K562 (cell line): ENCODE data around the gene TENM4. TPM values are rescaled to one million over a fixed set of nuclear protein-coding genes. Genes with fewer than 3 reads are reported as not detected.

ENCODE experiments used
- ATAC-seq: fragments of 200-7000 bp; cut with Tn5 transposase; 3 replicates; pipeline ENCODE4 v1.9.1; 2020; ENCODE audit warnings: moderate library complexity
- BruUV-seq: library from RNA; stranded (reverse); fragments of 400-500 nt; replicated peaks from 2 replicates; lab custom pipeline; 2021; lab: Mats Ljungman, UMichigan
- CTCF ChIA-PET: fragments of 300-600 bp; formaldehyde crosslinking; extraction: SDS; loops from one replicate; lab custom pipeline; 2021; ENCODE audit warnings: low intra/inter-chr PET ratio; lab: Yijun Ruan, JAX
- POLR2A ChIA-PET: fragments of 300-600, 350-650 bp; sonication (Branson Sonifier 250); formaldehyde crosslinking; extraction: SDS; loops from one replicate; lab custom pipeline; 2021; ENCODE audit warnings: antibody characterized with exemption, inconsistent platforms; lab: Yijun Ruan, JAX
- DNase-seq, 4 experiments: peaks; one replicate each; pipeline versions ENCODE4 v3.0.0 to v3.0.0-alpha.2; 2011 to 2018; ENCODE audit warnings: low spot score in 3 of 4, mixed read lengths in 3 of 4; ENCODE audit errors: extremely low read depth in 1 of 4
- FAIRE-seq: peaks from 2 replicates; lab custom pipeline; 2011; peaks lifted over from hg19 to GRCh38; lab: Jason Lieb, UNC
- H2AFZ ChIP-seq: 2 replicates; pipeline ENCODE4 v1.6.0; 2011; ENCODE audit warnings: low read depth, low read length, control low read depth, inconsistent platforms
- H3K27ac ChIP-seq: fragments of 200-600 bp; 3 replicates; pipeline ENCODE4 v1.8.0; 2011; ENCODE audit warnings: low read depth, mild to moderate bottlenecking, control low read depth, inconsistent platforms, low read length, moderate library complexity, mixed read lengths; ENCODE audit errors: extremely low read depth
- H3K27me3 ChIP-seq, 2 experiments: fragments of 300-600 bp in 1 of 2; 2 replicates in 1 of 2; 3 replicates in 1 of 2; pipeline versions ENCODE4 v1.6.0 to v1.8.0; 2011; ENCODE audit warnings: inconsistent platforms in 2 of 2, low read length in 2 of 2, mild to moderate bottlenecking in 1 of 2, mixed read lengths in 1 of 2, moderate library complexity in 1 of 2; ENCODE audit not compliant: control insufficient read depth in 2 of 2, insufficient read depth in 2 of 2
- H3K36me3 ChIP-seq: fragments of 300-600 bp; 3 replicates; pipeline ENCODE4 v1.8.0; 2011; ENCODE audit warnings: mild to moderate bottlenecking, low read length, inconsistent platforms; ENCODE audit not compliant: control insufficient read depth, insufficient read depth
- H3K4me1 ChIP-seq, 2 experiments: fragments of 200-600 bp in 1 of 2; replicated peaks in 1 of 2; 2 replicates in 1 of 2; 3 replicates in 1 of 2; pipeline versions ENCODE4 v1.5.1 to v1.8.0; 2011; ENCODE audit warnings: inconsistent platforms in 2 of 2, low read length in 2 of 2, mild to moderate bottlenecking in 1 of 2, mixed read lengths in 1 of 2, moderate library complexity in 1 of 2; ENCODE audit not compliant: control insufficient read depth in 2 of 2, insufficient read depth in 2 of 2
- H3K4me2 ChIP-seq: 2 replicates; pipeline ENCODE4 v1.6.1; 2011; ENCODE audit warnings: low read length, control low read depth, inconsistent platforms, mixed read lengths; ENCODE audit not compliant: insufficient read depth
- H3K4me3 ChIP-seq: fragments of 200-600 bp; sonication (generic), shearing (Covaris generic); 2 replicates; pipeline ENCODE4 v1.5.1; 2016; ENCODE audit warnings: control low read depth, inconsistent platforms
- H3K79me2 ChIP-seq: fragments of 200-600 bp; 3 replicates; pipeline ENCODE4 v1.8.0; 2011; ENCODE audit warnings: low read length, inconsistent platforms; ENCODE audit not compliant: control insufficient read depth, insufficient read depth
- H3K9ac ChIP-seq, 2 experiments: 2 replicates each; pipeline versions ENCODE4 v1.6.0 to v1.6.1; 2011; ENCODE audit warnings: low read depth in 2 of 2, low read length in 2 of 2, control low read depth in 1 of 2, inconsistent platforms in 1 of 2, mild to moderate bottlenecking in 1 of 2, mixed read lengths in 1 of 2; ENCODE audit not compliant: insufficient read depth in 1 of 2
- H3K9me1 ChIP-seq: one replicate; pipeline ENCODE4 v1.6.0; 2011; ENCODE audit warnings: inconsistent platforms, mild to moderate bottlenecking, low read length, moderate library complexity; ENCODE audit not compliant: control insufficient read depth, insufficient read depth
- H3K9me3 ChIP-seq: replicated peaks from 2 replicates; pipeline ENCODE4 v1.5.1; 2011; ENCODE audit warnings: low read depth, low read length, inconsistent platforms; ENCODE audit not compliant: control insufficient read depth, insufficient read depth
- H4K20me1 ChIP-seq: replicated peaks from 2 replicates; pipeline ENCODE4 v1.6.1; 2011; ENCODE audit warnings: low read length, inconsistent platforms, mixed read lengths; ENCODE audit not compliant: control insufficient read depth, insufficient read depth
- ATF1 ChIP-seq, 2 experiments: fragments of 450-650 bp in 1 of 2; IDR thresholded peaks; 2 replicates each; pipeline ENCODE4 v1.6.1; 2016; ENCODE audit warnings: missing compliant biosample characterization in 1 of 2, missing genetic modification characterization in 1 of 2
- GABPA ChIP-seq: fragments of 200-800 bp; sonication (Bioruptor generic); conservative IDR thresholded peaks from 2 replicates; pipeline ENCODE4 v1.6.1; 2016; ENCODE audit warnings: low read depth, missing genetic modification characterization, missing compliant biosample characterization
- GABPB2 ChIP-seq: fragments of 250-450 bp; sonication (Bioruptor Pico); conservative IDR thresholded peaks from 2 replicates; pipeline ENCODE4 v1.5.1; 2021; ENCODE audit warnings: mild to moderate bottlenecking
- KHSRP ChIP-seq: fragments of 450-650 bp; IDR thresholded peaks from 2 replicates; pipeline ENCODE4 v1.6.1; 2017
- NR1H2 ChIP-seq: sonication (generic); formaldehyde crosslinking; IDR thresholded peaks from 2 replicates; pipeline ENCODE4 v1.4.0; 2020; ENCODE audit warnings: mild to moderate bottlenecking, missing genetic modification reagents
- POLR2A ChIP-seq: fragments of 450-650 bp; conservative IDR thresholded peaks from 2 replicates; pipeline ENCODE4 v1.6.1; 2016
- PYGO2 ChIP-seq: fragments of 450-650 bp; IDR thresholded peaks from 2 replicates; pipeline ENCODE4 v1.6.1; 2016; ENCODE audit warnings: mild to moderate bottlenecking, missing genetic modification characterization, moderate library complexity, missing compliant biosample characterization
- STAG1 ChIP-seq: sonication (generic); formaldehyde crosslinking; IDR thresholded peaks from 2 replicates; pipeline ENCODE4 v1.5.0; 2020; ENCODE audit warnings: missing genetic modification reagents, borderline replicate concordance
- ZBED1 ChIP-seq: IDR thresholded peaks from 2 replicates; pipeline ENCODE4 v1.6.1; 2014
- ZNF174 ChIP-seq: fragments of 250-450 bp; sonication (Bioruptor Pico); IDR thresholded peaks from 2 replicates; pipeline ENCODE4 v1.4.0; 2020; ENCODE audit warnings: mild to moderate bottlenecking
- WGBS: fragments of 100-300 bp; shearing (Covaris generic); methylation state at CpG from one replicate; pipeline ENCODE4 v1.1.6; 2016; ENCODE audit warnings: low coverage, mixed read lengths; ENCODE audit not compliant: insufficient coverage; ENCODE audit errors: missing lambda C conversion rate; 5-methylcytosine and 5-hydroxymethylcytosine counted together
- in situ Hi-C: fragments of 300-500 bp; cut with MboI; formaldehyde crosslinking; loops from 4 replicates; pipeline ENCODE4 v1.15.0; 2018; ENCODE audit warnings: inconsistent platforms, mixed read lengths
- intact Hi-C: fragments of 100-400 bp; cut with micrococcal nuclease; formaldehyde crosslinking; loops from 2 replicates; pipeline ENCODE4 v1.14.2; 2022
- polyA plus RNA-seq, 8 experiments: library from polyadenylated mRNA; depleted of rRNA in 4 of 8; stranded (reverse) in 5 of 8; unstranded in 3 of 8; fragments of >200 nt; fragmentation: Nextera tagmentation in 2 of 8; fragmentation: Illumina TruSeq in 1 of 8; extraction: Ambion mirVana in 2 of 8; extraction: Trizol in 1 of 8; gene quantifications; 2 replicates each; pipeline versions ENCODE4 v1.2.1 to v1.2.3, GENCODE V29; 2011 to 2014; ENCODE audit warnings: inconsistent platforms in 1 of 8, missing spikeins in 1 of 8
- total RNA-seq, 7 experiments: library from RNA; depleted of rRNA in 6 of 7; stranded (reverse); fragments of >200 nt in 6 of 7; fragmentation: Illumina TruSeq in 2 of 7; extraction: Trizol in 2 of 7; gene quantifications; 2 replicates each; pipeline versions ENCODE4 v1.2.1 to v1.2.3, GENCODE V29; 2011 to 2021; ENCODE audit warnings: low replicate concordance in 1 of 7
- TF ChIP-seq, protein P1 (sequence below), 2 experiments: IDR thresholded peaks; 2 replicates each; pipeline ENCODE4 v1.6.1; 2012; ENCODE audit warnings: improper control_type of control experiment in 2 of 2, low read depth in 2 of 2, low read length in 2 of 2, borderline replicate concordance in 1 of 2
- TF ChIP-seq, protein P2 (sequence below): IDR thresholded peaks from 2 replicates; pipeline ENCODE4 v1.6.1; 2011; ENCODE audit not compliant: insufficient read length; ENCODE audit errors: extremely low read depth

The TENM4 gene
- total and polyA plus RNA-seq, 9 of the 15 experiments (the other 6 are each of a cell fraction or from before 2014, with no cell fraction given), result 0.16 TPM; not detected in 8

DNA sequence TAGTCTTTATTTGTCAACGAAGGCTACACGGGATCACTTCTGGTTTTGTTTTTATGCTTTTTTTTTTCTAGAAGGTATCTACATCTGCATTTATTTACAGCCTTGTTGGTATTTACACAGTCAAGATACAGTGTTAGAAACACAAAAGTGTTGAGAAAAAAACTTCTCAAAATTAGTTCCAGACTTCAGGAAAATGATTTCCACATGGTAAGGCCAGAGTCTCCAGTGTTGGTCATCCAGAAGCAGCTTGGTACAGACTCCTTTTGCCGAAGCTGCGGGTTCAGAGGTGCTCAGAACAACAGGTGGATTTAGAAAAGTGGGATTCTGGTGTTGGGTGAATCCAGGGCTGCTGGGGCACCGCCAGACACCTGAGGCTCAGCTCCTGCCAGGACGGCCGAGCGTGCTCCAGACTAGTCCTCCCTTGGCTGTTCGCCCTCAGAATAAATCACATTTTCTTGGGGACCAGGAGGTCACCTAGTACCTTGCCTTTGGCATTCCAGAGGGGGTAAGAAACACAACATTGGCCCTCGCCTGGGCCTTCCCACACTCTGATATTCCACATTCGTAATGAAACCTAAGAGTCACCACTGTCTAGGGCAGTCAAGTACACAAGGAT, 787.4 kb downstream of the TENM4 start:
- H4K20me1 ChIP-seq, result no peaks in the 10 kb centered on the region
- in situ Hi-C loops, result loop anchor here (10.0 kb wide), 1 partner anchor 1501 kb away; no protein-coding TSS in a partner anchor

DNA sequence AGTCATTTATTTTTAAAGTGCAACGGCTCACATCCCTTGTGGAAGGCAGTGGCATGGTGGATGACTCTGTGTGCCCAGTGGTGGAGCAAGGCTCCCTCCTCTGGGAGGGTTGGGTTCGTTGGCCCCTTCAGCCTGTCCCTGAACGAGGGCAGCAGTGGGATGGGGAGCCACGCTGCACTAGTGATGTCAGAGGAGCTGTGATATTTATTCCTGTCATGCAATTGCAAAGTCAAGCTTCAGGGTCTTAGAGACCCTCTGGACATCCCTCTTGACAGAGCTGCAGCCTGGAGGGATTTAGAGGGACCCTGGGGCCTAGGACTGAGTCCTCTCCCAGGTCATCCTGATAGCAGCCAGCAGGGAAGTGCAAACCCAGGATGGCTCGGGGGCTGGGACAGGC, 788.0 kb downstream of the TENM4 start:
- H4K20me1 ChIP-seq, result no peaks in the 10 kb centered on the region
- in situ Hi-C loops, result loop anchor here (10.0 kb wide), 1 partner anchor 1502 kb away; no protein-coding TSS in a partner anchor
- FAIRE-seq, result no peak
- H3K79me2 ChIP-seq, result no peaks in the 10 kb centered on the region
- TF ChIP-seq NR1H2 (CRISPR knock-in tag) (no peak), PYGO2 (tag) (no peak), GABPA (tag) (no peak), ATF1 (CRISPR knock-in tag; IDR thresholded peaks at IDR 0.05) (no peak), ATF1 (tag; IDR thresholded peaks at IDR 0.05) (no peak), STAG1 (CRISPR knock-in tag) (no peak), KHSRP (no peak), GABPB2 (CRISPR knock-in tag) (no peak), ZBED1 (no peak)
- TF ChIP-seq, protein P1, sequence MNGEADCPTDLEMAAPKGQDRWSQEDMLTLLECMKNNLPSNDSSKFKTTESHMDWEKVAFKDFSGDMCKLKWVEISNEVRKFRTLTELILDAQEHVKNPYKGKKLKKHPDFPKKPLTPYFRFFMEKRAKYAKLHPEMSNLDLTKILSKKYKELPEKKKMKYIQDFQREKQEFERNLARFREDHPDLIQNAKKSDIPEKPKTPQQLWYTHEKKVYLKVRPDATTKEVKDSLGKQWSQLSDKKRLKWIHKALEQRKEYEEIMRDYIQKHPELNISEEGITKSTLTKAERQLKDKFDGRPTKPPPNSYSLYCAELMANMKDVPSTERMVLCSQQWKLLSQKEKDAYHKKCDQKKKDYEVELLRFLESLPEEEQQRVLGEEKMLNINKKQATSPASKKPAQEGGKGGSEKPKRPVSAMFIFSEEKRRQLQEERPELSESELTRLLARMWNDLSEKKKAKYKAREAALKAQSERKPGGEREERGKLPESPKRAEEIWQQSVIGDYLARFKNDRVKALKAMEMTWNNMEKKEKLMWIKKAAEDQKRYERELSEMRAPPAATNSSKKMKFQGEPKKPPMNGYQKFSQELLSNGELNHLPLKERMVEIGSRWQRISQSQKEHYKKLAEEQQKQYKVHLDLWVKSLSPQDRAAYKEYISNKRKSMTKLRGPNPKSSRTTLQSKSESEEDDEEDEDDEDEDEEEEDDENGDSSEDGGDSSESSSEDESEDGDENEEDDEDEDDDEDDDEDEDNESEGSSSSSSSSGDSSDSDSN (IDR thresholded peaks at IDR 0.05; ENCODE audit: borderline replicate concordance in 1 of 2, low read depth in 2 of 2, low read length in 2 of 2), result no peak
- TF ChIP-seq, protein P2, sequence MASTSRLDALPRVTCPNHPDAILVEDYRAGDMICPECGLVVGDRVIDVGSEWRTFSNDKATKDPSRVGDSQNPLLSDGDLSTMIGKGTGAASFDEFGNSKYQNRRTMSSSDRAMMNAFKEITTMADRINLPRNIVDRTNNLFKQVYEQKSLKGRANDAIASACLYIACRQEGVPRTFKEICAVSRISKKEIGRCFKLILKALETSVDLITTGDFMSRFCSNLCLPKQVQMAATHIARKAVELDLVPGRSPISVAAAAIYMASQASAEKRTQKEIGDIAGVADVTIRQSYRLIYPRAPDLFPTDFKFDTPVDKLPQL, result no peak
- CTCF ChIA-PET, result interaction anchor here (0.6 kb wide), 1 partner anchor 590 kb away, joined by 3 read pairs; no protein-coding TSS in a partner anchor
- no peaks in the 10 kb centered on the region for H3K9me1 ChIP-seq
- BruUV-seq, result no TSS peak
- no peaks in the 10 kb centered on the region for H3K9me3 ChIP-seq
- intact Hi-C loops, result no loop called here
- no peak overlapping the region for H3K4me2 ChIP-seq
- ATAC-seq, result no peak
- no peaks in the 10 kb centered on the region for H3K4me1 ChIP-seq
- H2AFZ ChIP-seq, result no peak overlapping the region
- H3K27me3 ChIP-seq, result peaks cover 0 to 44% of the 10 kb centered on the region in 2 experiments; a peak in 3 of 5 replicates
- no peak overlapping the region for H3K9ac ChIP-seq
- POLR2A ChIA-PET, result no interaction called here
- H3K36me3 ChIP-seq, result no peaks in the 10 kb centered on the region
- 1% methylated on average over 5 of the region's 5 CpGs for WGBS
- no peak for DNase-seq
- H3K4me3 ChIP-seq, result no peak overlapping the region
- no peak overlapping the region for H3K27ac ChIP-seq

More for the DNA sequence above, 787.4 kb downstream of the TENM4 start:
- ATAC-seq (no peak), DNase-seq (no peak)
- Histone ChIP-seq H3K9me1 (no peaks in the 10 kb centered on the region), H3K4me2 (no peak overlapping the region), H2AFZ (no peak overlapping the region), H3K79me2 (no peaks in the 10 kb centered on the region), H3K9me3 (no peaks in the 10 kb centered on the region), H3K27me3 (peaks cover 3 to 50% of the 10 kb centered on the region in 2 experiments; a peak in 3 of 5 replicates), H3K27ac (no peak overlapping the region)
- CTCF ChIA-PET, result interaction anchor here (0.6 kb wide), 1 partner anchor 590 kb away, joined by 3 read pairs; no protein-coding TSS in a partner anchor
- 0% methylated on average over 11 of the region's 11 CpGs for WGBS
- POLR2A ChIA-PET, result interaction anchor here (0.6 kb wide), 1 partner anchor 15 kb away, joined by 3 read pairs; no protein-coding TSS in a partner anchor
- TF ChIP-seq POLR2A, result no peak
- TF ChIP-seq ZNF174, result no peak
- TF ChIP-seq, all 486 proteins: peak for 0
- BruUV-seq, result no TSS peak
- Histone ChIP-seq H3K36me3 (no peaks in the 10 kb centered on the region), H3K4me1 (no peaks in the 10 kb centered on the region), H3K4me3 (no peak overlapping the region), H3K9ac (no peak overlapping the region)
- intact Hi-C loops, result no loop called here
- FAIRE-seq, result no peak
